Osteocyte (in vitro differentiated cells): ENCODE data around the gene HERC2. TPM values are rescaled to one million over a fixed set of nuclear protein-coding genes. Genes with fewer than 3 reads are reported as not detected.

Source experiments
- DNase-seq: peaks from one replicate; pipeline ENCODE4 v3.0.0; 2021; ENCODE audit warnings: mixed read lengths; ENCODE audit not compliant: unreplicated experiment; ENCODE audit errors: extremely low spot score
- H3K27ac Mint-ChIP-seq: one replicate; pipeline ENCODE4 v1.8.0; 2021; ENCODE audit warnings: mild to moderate bottlenecking, mixed read lengths; ENCODE audit not compliant: unreplicated experiment
- H3K27me3 Mint-ChIP-seq: one replicate; pipeline ENCODE4 v1.8.0; 2021; ENCODE audit warnings: mixed read lengths; ENCODE audit not compliant: unreplicated experiment
- H3K36me3 Mint-ChIP-seq: one replicate; pipeline ENCODE4 v1.8.0; 2021; ENCODE audit warnings: mixed read lengths; ENCODE audit not compliant: unreplicated experiment
- H3K4me1 Mint-ChIP-seq: one replicate; pipeline ENCODE4 v1.8.0; 2021; ENCODE audit warnings: mixed read lengths; ENCODE audit not compliant: unreplicated experiment
- H3K4me3 Mint-ChIP-seq: one replicate; pipeline ENCODE4 v1.8.0; 2021; ENCODE audit warnings: mild to moderate bottlenecking, moderate library complexity, mixed read lengths; ENCODE audit not compliant: unreplicated experiment
- H3K9me3 Mint-ChIP-seq: one replicate; pipeline ENCODE4 v1.8.0; 2021; ENCODE audit warnings: mixed read lengths; ENCODE audit not compliant: unreplicated experiment
- total RNA-seq: library from RNA; stranded (reverse); gene quantifications from 2 replicates; pipeline ENCODE4 v1.2.1, GENCODE V29; 2021
- TF ChIP-seq, protein P1 (sequence below): fragments of 200-600 bp; sonication (generic); IDR thresholded peaks from 2 replicates; pipeline ENCODE4 v1.5.0; 2021; ENCODE audit warnings: antibody characterized with exemption, mild to moderate bottlenecking, moderate library complexity

The HERC2 gene
- total RNA-seq, 1 donor from 2014 or later = 89.2 TPM

DNA sequence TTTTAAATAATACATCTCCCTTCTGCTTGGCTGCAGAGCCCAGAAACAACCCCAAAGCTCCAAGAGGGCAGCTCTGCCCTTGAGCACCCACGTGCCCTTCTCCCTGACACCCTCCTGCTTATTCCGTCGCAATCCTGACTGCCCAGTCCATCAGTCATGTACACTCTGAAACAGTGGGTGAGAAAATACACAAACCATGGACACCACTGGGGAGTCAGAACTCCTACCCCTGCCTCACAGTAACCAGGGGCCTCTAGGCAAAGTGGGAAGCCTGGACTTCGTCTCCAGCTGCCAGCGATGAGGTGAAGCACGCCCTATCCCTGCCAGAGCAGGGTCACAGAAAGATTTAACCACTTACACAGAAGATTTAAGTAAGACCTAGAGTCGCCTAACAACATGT, 40.1 kb downstream of the HERC2 start:
- Mint-ChIP-seq H3K4me3 (no peak overlapping the region), H3K27me3 (no peaks in the 10 kb centered on the region), H3K36me3 (peaks cover 34% of the 10 kb centered on the region), H3K27ac (no peak overlapping the region), H3K9me3 (peaks cover 6% of the 10 kb centered on the region), H3K4me1 (peaks cover 6% of the 10 kb centered on the region)
- TF ChIP-seq, protein P1, sequence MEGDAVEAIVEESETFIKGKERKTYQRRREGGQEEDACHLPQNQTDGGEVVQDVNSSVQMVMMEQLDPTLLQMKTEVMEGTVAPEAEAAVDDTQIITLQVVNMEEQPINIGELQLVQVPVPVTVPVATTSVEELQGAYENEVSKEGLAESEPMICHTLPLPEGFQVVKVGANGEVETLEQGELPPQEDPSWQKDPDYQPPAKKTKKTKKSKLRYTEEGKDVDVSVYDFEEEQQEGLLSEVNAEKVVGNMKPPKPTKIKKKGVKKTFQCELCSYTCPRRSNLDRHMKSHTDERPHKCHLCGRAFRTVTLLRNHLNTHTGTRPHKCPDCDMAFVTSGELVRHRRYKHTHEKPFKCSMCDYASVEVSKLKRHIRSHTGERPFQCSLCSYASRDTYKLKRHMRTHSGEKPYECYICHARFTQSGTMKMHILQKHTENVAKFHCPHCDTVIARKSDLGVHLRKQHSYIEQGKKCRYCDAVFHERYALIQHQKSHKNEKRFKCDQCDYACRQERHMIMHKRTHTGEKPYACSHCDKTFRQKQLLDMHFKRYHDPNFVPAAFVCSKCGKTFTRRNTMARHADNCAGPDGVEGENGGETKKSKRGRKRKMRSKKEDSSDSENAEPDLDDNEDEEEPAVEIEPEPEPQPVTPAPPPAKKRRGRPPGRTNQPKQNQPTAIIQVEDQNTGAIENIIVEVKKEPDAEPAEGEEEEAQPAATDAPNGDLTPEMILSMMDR = no peak
- DNase-seq = no peak

DNA sequence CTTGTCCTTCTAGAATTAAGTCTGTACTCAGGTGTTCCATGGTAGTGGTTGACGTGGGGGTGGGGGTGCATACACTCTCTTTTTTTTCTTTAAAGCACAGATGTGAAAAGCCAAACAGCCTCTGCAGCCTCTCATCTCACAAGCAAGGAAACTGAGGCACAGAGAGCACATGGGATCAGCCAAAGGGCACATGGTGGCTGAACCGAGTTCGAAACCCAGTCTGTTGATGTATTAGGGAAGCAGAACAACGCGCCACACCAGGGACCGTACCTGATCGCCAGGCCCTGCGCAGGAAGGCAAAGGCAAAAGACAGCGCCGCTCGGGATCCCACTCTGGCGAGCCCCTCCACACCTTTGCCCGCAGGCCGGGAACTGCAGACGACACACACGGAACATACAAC, 47.3 kb downstream of the HERC2 start:
- Mint-ChIP-seq H3K4me1 (peaks cover 13% of the 10 kb centered on the region), H3K4me3 (no peak overlapping the region), H3K27ac (no peak overlapping the region), H3K9me3 (no peaks in the 10 kb centered on the region), H3K36me3 (peaks cover 25% of the 10 kb centered on the region), H3K27me3 (no peaks in the 10 kb centered on the region)
- TF ChIP-seq, protein P1 = no peak
- DNase-seq = no peak

DNA sequence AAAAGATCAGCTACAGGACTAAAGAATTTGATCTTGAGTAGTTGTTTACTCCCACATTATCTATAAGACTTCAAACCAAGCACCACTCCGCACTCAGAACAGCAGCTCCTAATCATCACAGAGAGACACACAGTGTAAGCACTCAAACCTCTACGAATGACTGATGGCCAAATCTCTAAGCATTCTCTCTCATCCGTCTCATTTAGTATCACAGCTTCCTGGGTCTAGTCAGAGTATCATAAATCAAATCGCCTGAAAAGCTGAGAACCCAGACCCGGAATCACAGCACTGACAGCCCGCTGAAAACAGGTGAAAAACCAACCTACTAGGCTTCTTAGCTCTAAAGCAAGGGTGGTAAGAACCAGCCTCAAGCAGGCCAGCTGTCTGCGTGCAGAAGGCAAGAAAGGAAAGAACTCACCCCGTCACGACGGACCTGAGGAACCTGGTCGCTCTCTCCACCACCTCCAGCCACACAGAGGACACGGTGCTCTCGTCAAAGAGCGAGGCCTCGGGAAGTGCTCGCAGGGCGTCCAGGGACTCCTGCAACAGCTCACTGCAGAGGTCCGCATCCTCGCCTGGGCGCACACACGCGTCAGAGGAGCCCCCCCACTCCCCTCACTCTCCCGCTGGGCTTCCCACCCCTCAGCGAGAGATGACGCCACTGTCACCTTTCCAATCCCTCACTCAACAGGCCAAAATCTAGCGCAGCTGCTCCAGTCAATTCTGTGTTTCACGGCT, 47.9 kb downstream of the HERC2 start:
- H3K27ac Mint-ChIP-seq = peak overlapping the region; percentile 56
- H3K4me3 Mint-ChIP-seq = no peak overlapping the region
- H3K36me3 Mint-ChIP-seq = peaks cover 27% of the 10 kb centered on the region
- no peaks in the 10 kb centered on the region for H3K27me3 Mint-ChIP-seq
- DNase-seq = no peak
- H3K9me3 Mint-ChIP-seq = no peaks in the 10 kb centered on the region
- H3K4me1 Mint-ChIP-seq = peaks cover 13% of the 10 kb centered on the region
- TF ChIP-seq, protein P1 = no peak

DNA sequence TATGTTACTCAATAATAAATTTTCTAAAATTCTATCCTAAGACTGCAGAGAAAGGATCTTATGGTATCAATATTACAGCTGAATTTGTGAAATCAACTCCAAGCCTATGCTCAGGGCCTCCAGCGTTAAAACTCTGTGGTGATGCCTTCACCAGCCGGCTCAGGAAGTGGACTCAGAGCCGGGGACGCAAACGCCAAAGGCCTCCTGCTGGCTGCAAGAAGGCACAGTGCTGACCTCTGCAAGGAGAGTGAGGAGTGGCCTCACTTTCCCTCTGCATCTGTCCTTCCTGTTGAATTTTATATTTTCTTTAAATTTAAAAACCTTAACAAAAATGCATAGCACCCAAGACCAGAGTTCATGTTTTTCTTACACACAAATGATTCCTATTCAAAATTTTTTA, 48.5 kb downstream of the HERC2 start:
- TF ChIP-seq, protein P1 = peak; percentile 52
- Mint-ChIP-seq H3K36me3 (peaks cover 28% of the 10 kb centered on the region), H3K4me3 (no peak overlapping the region), H3K9me3 (no peaks in the 10 kb centered on the region), H3K4me1 (peaks cover 13% of the 10 kb centered on the region), H3K27ac (peak overlapping the region; percentile 56), H3K27me3 (no peaks in the 10 kb centered on the region)
- no peak for DNase-seq

DNA sequence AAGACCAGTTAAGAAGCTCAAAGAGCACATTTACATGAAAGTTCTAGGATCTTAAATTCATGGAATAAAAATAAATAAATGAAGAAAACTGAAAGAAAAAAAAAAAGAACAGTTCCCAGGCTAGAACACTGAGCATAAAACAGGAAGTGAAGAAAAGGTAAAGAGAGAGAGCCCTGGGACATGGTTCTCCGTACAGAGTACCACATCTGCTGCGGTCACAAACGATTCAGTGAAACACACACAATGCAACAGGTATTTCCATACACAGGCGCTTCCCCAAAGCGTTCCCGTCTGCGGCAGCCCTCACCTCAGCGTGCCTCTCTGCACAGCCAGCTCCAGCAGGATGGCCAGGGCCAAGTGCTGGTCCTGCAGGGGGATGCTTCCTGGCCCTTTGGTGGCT, 49.4 kb downstream of the HERC2 start:
- Mint-ChIP-seq H3K27ac (no peak overlapping the region), H3K4me3 (no peak overlapping the region), H3K36me3 (peaks cover 31% of the 10 kb centered on the region), H3K4me1 (peaks cover 13% of the 10 kb centered on the region), H3K27me3 (no peaks in the 10 kb centered on the region), H3K9me3 (no peaks in the 10 kb centered on the region)
- TF ChIP-seq, protein P1 = no peak
- no peak for DNase-seq
